ENCODE measurements around the gene ARL4A.
"Not testable (repeated sequence)": the region's sequence is repeated elsewhere in the genome, so short reads cannot be mapped to it uniquely, and the experiment has no call there.

Gene ARL4A

GRCh38 chr7:12650080-12650479, 37.4 kb upstream of the ARL4A start:
- DNase-seq (ENCODE audit: low read depth in 2 of 2): no peak
- no peak for TF ChIP-seq CTCF (IDR thresholded peaks at IDR 0.05; ENCODE audit: low read depth, low read length)
- no peak overlapping the region for H3K4me3 ChIP-seq (replicated peaks in 1 of 2; ENCODE audit: low read depth in 2 of 2, low read length in 2 of 2)

- DNase-seq (ENCODE audit: low read depth in 2 of 2): peak in 1 of 2 donors; percentile 13
- H3K4me3 ChIP-seq (replicated peaks in 1 of 2; ENCODE audit: low read depth in 2 of 2, low read length in 2 of 2): no peak overlapping the region
- no peak for TF ChIP-seq CTCF (IDR thresholded peaks at IDR 0.05; ENCODE audit: low read depth, low read length)
These were observed 34.3 kb upstream of the ARL4A start for GRCh38 chr7:12653110-12653509.

GRCh38 chr7:12653518-12653917, 33.9 kb upstream of the ARL4A start:
- no peak overlapping the region for H3K4me3 ChIP-seq (replicated peaks in 1 of 2; ENCODE audit: low read depth in 2 of 2, low read length in 2 of 2)
- peak; percentile 37 to 53 for DNase-seq (ENCODE audit: low read depth in 2 of 2)
- TF ChIP-seq CTCF (IDR thresholded peaks at IDR 0.05; ENCODE audit: low read depth, low read length): no peak

GRCh38 chr7:12655161-12655560, 32.3 kb upstream of the ARL4A start:
- H3K4me3 ChIP-seq (replicated peaks in 1 of 2; ENCODE audit: low read depth in 2 of 2, low read length in 2 of 2): no peak overlapping the region
- no peak for TF ChIP-seq CTCF (IDR thresholded peaks at IDR 0.05; ENCODE audit: low read depth, low read length)
- peak in 1 of 2 donors; percentile 35 for DNase-seq (ENCODE audit: low read depth in 2 of 2)

- H3K4me3 ChIP-seq (replicated peaks in 1 of 2; ENCODE audit: low read depth in 2 of 2, low read length in 2 of 2): not testable (repeated sequence)
- DNase-seq (ENCODE audit: low read depth in 2 of 2): peak; percentile 65 to 90
These were observed 27.0 kb upstream of the ARL4A start for GRCh38 chr7:12660423-12660822.

- not testable (repeated sequence) for H3K4me3 ChIP-seq (replicated peaks in 1 of 2; ENCODE audit: low read depth in 2 of 2, low read length in 2 of 2); DNase-seq (ENCODE audit: low read depth in 2 of 2)
These were observed 26.4 kb upstream of the ARL4A start for GRCh38 chr7:12660986-12661385.

GRCh38 chr7:12661581-12661980, 25.9 kb upstream of the ARL4A start:
- no peak for DNase-seq (ENCODE audit: low read depth in 2 of 2)
- no peak for TF ChIP-seq CTCF (IDR thresholded peaks at IDR 0.05; ENCODE audit: low read depth, low read length)
- H3K4me3 ChIP-seq (replicated peaks in 1 of 2; ENCODE audit: low read depth in 2 of 2, low read length in 2 of 2): no peak overlapping the region

- no peak for TF ChIP-seq CTCF (IDR thresholded peaks at IDR 0.05; ENCODE audit: low read depth, low read length)
- H3K4me3 ChIP-seq (replicated peaks in 1 of 2; ENCODE audit: low read depth in 2 of 2, low read length in 2 of 2): no peak overlapping the region
- peak; percentile 36 to 44 for DNase-seq (ENCODE audit: low read depth in 2 of 2)
These were observed 17.3 kb upstream of the ARL4A start for GRCh38 chr7:12670000-12670729.
